A673 (cell line): Measurements from ENCODE around the gene KRTAP10-7. TPM values are rescaled to one million over a fixed set of nuclear protein-coding genes. Genes with fewer than 3 reads are reported as not detected.
"Not testable (repeated sequence)": the region's sequence is repeated elsewhere in the genome, so short reads cannot be mapped to it uniquely, and the experiment has no call there.

ENCODE experiments used
- BruUV-seq: library from RNA; stranded (reverse); fragments of 400-500 nt; replicated peaks from 2 replicates; lab custom pipeline; 2021; lab: Mats Ljungman, UMichigan
- CTCF ChIA-PET: fragments of 300-600 bp; sonication (Branson Sonifier 250); formaldehyde crosslinking; loops from one replicate; lab custom pipeline; 2022; ENCODE audit warnings: antibody characterized with exemption; lab: Charles Lee
- POLR2A ChIA-PET: fragments of 300-600 bp; sonication (Branson Sonifier 250); formaldehyde crosslinking; loops from one replicate; lab custom pipeline; 2022; ENCODE audit warnings: antibody characterized with exemption; ENCODE audit not compliant: low non-redundant PET; lab: Charles Lee
- DNase-seq: peaks from one replicate; pipeline ENCODE4 v3.0.0-alpha.2; 2015; ENCODE audit warnings: low spot score
- H3K27ac ChIP-seq: fragments of 200-600 bp; sonication (generic); 2 replicates; pipeline ENCODE4 v1.5.1; 2016; ENCODE audit warnings: mixed run types, low read depth, mild to moderate bottlenecking, mixed read lengths, antibody characterized with exemption, low read length; ENCODE audit not compliant: poor library complexity, severe bottlenecking
- H3K27me3 ChIP-seq: fragments of 200-600 bp; sonication (generic); replicated peaks from 2 replicates; pipeline ENCODE4 v1.6.1; 2017; ENCODE audit warnings: mixed run types, low read depth, mild to moderate bottlenecking, mixed read lengths, antibody characterized with exemption, low read length; ENCODE audit not compliant: insufficient read depth, poor library complexity
- H3K36me3 ChIP-seq: fragments of 200-600 bp; sonication (generic); 2 replicates; pipeline ENCODE4 v1.6.1; 2016; ENCODE audit warnings: mixed run types, mild to moderate bottlenecking, mixed read lengths, antibody characterized with exemption, low read length; ENCODE audit not compliant: insufficient read depth, poor library complexity, severe bottlenecking
- H3K4me1 ChIP-seq: fragments of 200-600 bp; sonication (generic); 2 replicates; pipeline ENCODE4 v1.6.1; 2017; ENCODE audit warnings: mixed run types, mild to moderate bottlenecking, mixed read lengths, antibody characterized with exemption, low read length; ENCODE audit not compliant: insufficient read depth, poor library complexity, severe bottlenecking
- H3K4me3 ChIP-seq: fragments of 200-600 bp; sonication (generic); 2 replicates; pipeline ENCODE4 v1.5.1; 2016; ENCODE audit warnings: low read depth, mixed run types, mild to moderate bottlenecking, mixed read lengths, low read length; ENCODE audit not compliant: poor library complexity, severe bottlenecking
- H3K9me3 ChIP-seq: fragments of 200-600 bp; sonication (generic); 2 replicates; pipeline ENCODE4 v1.6.1; 2016; ENCODE audit warnings: mixed run types, low read depth, mild to moderate bottlenecking, mixed read lengths, antibody characterized with exemption, low read length; ENCODE audit not compliant: poor library complexity, severe bottlenecking
- CTCF ChIP-seq: fragments of 300-800, 200-600 bp; sonication (generic); conservative IDR thresholded peaks from 2 replicates; pipeline ENCODE4 v1.5.1; 2017; ENCODE audit warnings: low read depth, mild to moderate bottlenecking, antibody characterized with exemption, low read length, moderate library complexity, mixed read lengths
- EZH2 ChIP-seq: fragments of 200-600 bp; sonication (generic); IDR thresholded peaks from 2 replicates; pipeline ENCODE4 v1.6.1; 2017; ENCODE audit warnings: borderline replicate concordance, low read depth, mild to moderate bottlenecking, mixed read lengths, antibody characterized with exemption, low read length; ENCODE audit not compliant: poor library complexity, severe bottlenecking
- intact Hi-C: fragments of 100-400 bp; cut with micrococcal nuclease; formaldehyde crosslinking; loops from one replicate; pipeline ENCODE4 v1.10.0; 2022; ENCODE audit not compliant: unreplicated experiment
- total RNA-seq: library from RNA; stranded (reverse); gene quantifications from 2 replicates; pipeline ENCODE4 v1.2.3, GENCODE V29; 2021

The KRTAP10-7 gene
- total RNA-seq, 1 experiment from 2014 or later: not detected

GRCh38 chr21:44626673-44627143, 26.3 kb downstream of the KRTAP10-7 start, which contains the start of gene KRTAP10-9:
Gene KRTAP10-9 (plus strand): TSS chr21:44627093. CDS start chr21:44627172, 79 bp downstream.
- DNase-seq: no peak
- Histone ChIP-seq H3K4me1 (no peaks in the 10 kb centered on the region), H3K27me3 (no peaks in the 10 kb centered on the region), H3K4me3 (no peak within 1 kb of the TSS), H3K9me3 (peaks cover 29% of the 10 kb centered on the region), H3K36me3 (no peaks in the 10 kb centered on the region), H3K27ac (no peak within 1 kb of the TSS)
- intact Hi-C loops: no loop called here
- ChIA-PET CTCF (no interaction called here), POLR2A (no interaction called here)
- TF ChIP-seq CTCF (no peak), EZH2 (no peak)
- no TSS peak for BruUV-seq

- H3K27me3 ChIP-seq, intact Hi-C loops, DNase-seq, H3K36me3 ChIP-seq, H3K4me1 ChIP-seq, POLR2A ChIA-PET, H3K27ac ChIP-seq, H3K4me3 ChIP-seq, CTCF ChIA-PET, BruUV-seq: not testable (repeated sequence)
- peaks cover 35% of the 10 kb centered on the region for H3K9me3 ChIP-seq
These were observed 26.9 kb downstream of the KRTAP10-7 start for GRCh38 chr21:44627181-44627822.

GRCh38 chr21:44627831-44628233, 27.4 kb downstream of the KRTAP10-7 start:
- peaks cover 36% of the 10 kb centered on the region for H3K9me3 ChIP-seq
- BruUV-seq, H3K27me3 ChIP-seq, POLR2A ChIA-PET, H3K4me3 ChIP-seq, DNase-seq, intact Hi-C loops, H3K4me1 ChIP-seq, CTCF ChIA-PET, H3K36me3 ChIP-seq, H3K27ac ChIP-seq: not testable (repeated sequence)

GRCh38 chr21:44628707-44629391, 28.5 kb downstream of the KRTAP10-7 start:
- CTCF ChIA-PET: no interaction called here
- POLR2A ChIA-PET: no interaction called here
- TF ChIP-seq EZH2: no peak
- TF ChIP-seq CTCF: no peak
- intact Hi-C loops: no loop called here
- H3K4me3 ChIP-seq: no peak overlapping the region
- H3K27ac ChIP-seq: no peak overlapping the region
- DNase-seq: no peak
- H3K36me3 ChIP-seq: no peaks in the 10 kb centered on the region
- peaks cover 26% of the 10 kb centered on the region for H3K9me3 ChIP-seq
- no peaks in the 10 kb centered on the region for H3K4me1 ChIP-seq
- H3K27me3 ChIP-seq: no peaks in the 10 kb centered on the region
- no TSS peak for BruUV-seq
